Measurements from ENCODE around the gene BANF1. TPM values are rescaled to one million over a fixed set of nuclear protein-coding genes. Genes with fewer than 3 reads are reported as not detected.

Gene BANF1
- total and polyA plus RNA-seq, 2 of the 13 experiments (the other 11 are each of a cell fraction or from before 2014, with no cell fraction given): 40.5 to 86.5 TPM

GRCh38 chr11:66001942-66002647 lies at the start of gene BANF1, which contains the start of gene EIF1AD (continued):
- TF ChIP-seq ZBTB2 (CRISPR knock-in tag; IDR thresholded peaks at IDR 0.05; ENCODE audit: low read depth): peak; percentile 87
- no peak for TF ChIP-seq MAF1 (CRISPR knock-in tag; IDR thresholded peaks at IDR 0.05; ENCODE audit: borderline replicate concordance)
- TF ChIP-seq CCAR2 (optimal IDR thresholded peaks at IDR 0.05; ENCODE audit: low read depth, low read length): peak; percentile 84
- peak; percentile 90 to 95 for TF ChIP-seq HMGXB4 (CRISPR knock-in tag; IDR thresholded peaks at IDR 0.05; ENCODE audit: borderline replicate concordance in 1 of 2, low read depth in 1 of 2)
- peak; percentile 96 for TF ChIP-seq THAP11 (CRISPR knock-in tag; IDR thresholded peaks at IDR 0.05)
- 0 out of 2 replicates have a peak, but pooled peaks have one; percentile 81 for TF ChIP-seq ZNF276 (CRISPR knock-in tag; IDR thresholded peaks at IDR 0.05; ENCODE audit: low read depth)
- TF ChIP-seq LCORL (IDR thresholded peaks at IDR 0.05): no peak
- peak; percentile 66 for TF ChIP-seq LCORL (CRISPR knock-in tag; IDR thresholded peaks at IDR 0.05)
- peak; percentile 68; the same call in 1 of the 2 replicates for TF ChIP-seq ZNF530 (CRISPR knock-in tag; IDR thresholded peaks at IDR 0.05; ENCODE audit: low read depth)
- TF ChIP-seq IRX3 (CRISPR knock-in tag; IDR thresholded peaks at IDR 0.05; ENCODE audit: borderline replicate concordance, low read depth): no peak
- no peak for TF ChIP-seq CEBPZ (IDR thresholded peaks at IDR 0.05; ENCODE audit: low read length)
- no peak for TF ChIP-seq ATF6 (CRISPR knock-in tag; conservative IDR thresholded peaks at IDR 0.05)
- no peak for TF ChIP-seq ZBTB21 (CRISPR knock-in tag; IDR thresholded peaks at IDR 0.05)

Data from HepG2 (cell line).